K562 (cell line): ENCODE data around the gene SAMD8. TPM values are rescaled to one million over a fixed set of nuclear protein-coding genes. Genes with fewer than 3 reads are reported as not detected.
A peak's percentile ranks its signal among the peaks of the same experiment; 100 is the strongest.

Experiments
- ATF4 ChIP-seq: fragments of 450-650 bp; formaldehyde crosslinking; IDR thresholded peaks from 2 replicates; pipeline ENCODE4 v1.4.0; 2022; ENCODE audit warnings: mild to moderate bottlenecking, moderate library complexity
- CBFA2T2 ChIP-seq: fragments of 450-650 bp; conservative IDR thresholded peaks from 2 replicates; pipeline ENCODE4 v1.6.1; 2017; ENCODE audit warnings: mild to moderate bottlenecking
- FOXA1 ChIP-seq: fragments of 450-650 bp; IDR thresholded peaks from 2 replicates; pipeline ENCODE4 v1.6.1; 2016; ENCODE audit warnings: mild to moderate bottlenecking, borderline replicate concordance
- MTA3 ChIP-seq: fragments of 450-650 bp; formaldehyde crosslinking; IDR thresholded peaks from 2 replicates; pipeline ENCODE4 v1.6.1; 2017; ENCODE audit warnings: mild to moderate bottlenecking, borderline replicate concordance
- RREB1 ChIP-seq: fragments of 250-450 bp; sonication (Bioruptor Pico); IDR thresholded peaks from 2 replicates; pipeline ENCODE4 v1.4.0; 2020
- TEAD4 ChIP-seq, 2 experiments: sonication (generic) in 1 of 2; formaldehyde crosslinking in 1 of 2; IDR thresholded peaks; 2 replicates each; pipeline versions ENCODE4 v1.6.1 to v1.8.0; 2012 to 2022; ENCODE audit warnings: borderline replicate concordance in 1 of 2, inconsistent platforms in 1 of 2, low read length in 1 of 2, mild to moderate bottlenecking in 1 of 2, missing genetic modification reagents in 1 of 2
- ZC3H8 ChIP-seq: fragments of 450-650 bp; IDR thresholded peaks from 2 replicates; pipeline ENCODE4 v1.6.1; 2017
- ZNF212 ChIP-seq: fragments of 450-650 bp; formaldehyde crosslinking; IDR thresholded peaks from 2 replicates; pipeline ENCODE4 v1.4.0; 2020; ENCODE audit warnings: mild to moderate bottlenecking
- ZNF644 ChIP-seq: fragments of 200-800 bp; sonication (Bioruptor generic); IDR thresholded peaks from 2 replicates; pipeline ENCODE4 v1.6.1; 2016; ENCODE audit warnings: low read depth, missing genetic modification characterization, missing compliant biosample characterization
- ZNF740 ChIP-seq, 3 experiments: fragments of 200-800 bp in 1 of 3; sonication (Bioruptor generic) in 1 of 3; sonication (generic) in 1 of 3; formaldehyde crosslinking in 1 of 3; IDR thresholded peaks; 2 replicates each; pipeline versions ENCODE4 v1.6.1 to v1.8.0; 2016 to 2022; ENCODE audit warnings: mild to moderate bottlenecking in 2 of 3, missing compliant biosample characterization in 2 of 3, missing genetic modification characterization in 2 of 3, missing genetic modification reagents in 1 of 3
- polyA plus RNA-seq, 8 experiments: library from polyadenylated mRNA; depleted of rRNA in 4 of 8; stranded (reverse) in 5 of 8; unstranded in 3 of 8; fragments of >200 nt; fragmentation: Nextera tagmentation in 2 of 8; fragmentation: Illumina TruSeq in 1 of 8; extraction: Ambion mirVana in 2 of 8; extraction: Trizol in 1 of 8; gene quantifications; 2 replicates each; pipeline versions ENCODE4 v1.2.1 to v1.2.3, GENCODE V29; 2011 to 2014; ENCODE audit warnings: inconsistent platforms in 1 of 8, missing spikeins in 1 of 8
- total RNA-seq, 7 experiments: library from RNA; depleted of rRNA in 6 of 7; stranded (reverse); fragments of >200 nt in 6 of 7; fragmentation: Illumina TruSeq in 2 of 7; extraction: Trizol in 2 of 7; gene quantifications; 2 replicates each; pipeline versions ENCODE4 v1.2.1 to v1.2.3, GENCODE V29; 2011 to 2021; ENCODE audit warnings: low replicate concordance in 1 of 7
- TF ChIP-seq, protein P1 (sequence below): fragments of 250-450 bp; sonication (Bioruptor Pico); IDR thresholded peaks from 2 replicates; pipeline ENCODE4 v1.9.0; 2021; ENCODE audit warnings: mild to moderate bottlenecking
- TF ChIP-seq, protein P2 (sequence below): fragments of 450-650 bp; conservative IDR thresholded peaks from 2 replicates; pipeline ENCODE4 v1.6.1; 2016; ENCODE audit warnings: missing genetic modification characterization, low read depth, mild to moderate bottlenecking, missing compliant biosample characterization, moderate library complexity
- TF ChIP-seq, protein P3 (sequence below), 3 experiments: IDR thresholded peaks in 2 of 3; conservative IDR thresholded peaks in 1 of 3; 2 replicates each; pipeline ENCODE4 v1.5.1; 2011 to 2012; ENCODE audit warnings: low read length in 3 of 3, mild to moderate bottlenecking in 3 of 3, control low read depth in 2 of 3, improper control_type of control experiment in 1 of 3, inconsistent platforms in 1 of 3, low read depth in 1 of 3, mixed read lengths in 1 of 3, moderate library complexity in 1 of 3; ENCODE audit not compliant: insufficient read depth in 2 of 3

Gene SAMD8
- total and polyA plus RNA-seq, 9 of the 15 experiments (the other 6 are each of a cell fraction or from before 2014, with no cell fraction given) = 2.7 to 16.1 (median 6.2) TPM

- TF ChIP-seq, protein P1, sequence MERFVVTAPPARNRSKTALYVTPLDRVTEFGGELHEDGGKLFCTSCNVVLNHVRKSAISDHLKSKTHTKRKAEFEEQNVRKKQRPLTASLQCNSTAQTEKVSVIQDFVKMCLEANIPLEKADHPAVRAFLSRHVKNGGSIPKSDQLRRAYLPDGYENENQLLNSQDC = no peak
- TF ChIP-seq FOXA1 = no peak
- TF ChIP-seq ZNF740 (CRISPR knock-in tag; IDR thresholded peaks at IDR 0.05) = no peak
- peak in 1 of 2 experiments; percentile 88; a peak in 2 of 4 replicates for TF ChIP-seq ZNF740 (tag; IDR thresholded peaks at IDR 0.05)
- no peak for TF ChIP-seq TEAD4 (IDR thresholded peaks at IDR 0.05; ENCODE audit: low read length)
- TF ChIP-seq TEAD4 (CRISPR knock-in tag; IDR thresholded peaks at IDR 0.05; ENCODE audit: borderline replicate concordance) = no peak
- peak; percentile 92 for TF ChIP-seq RREB1
- TF ChIP-seq MTA3 = no peak
- TF ChIP-seq CBFA2T2 = no peak
- TF ChIP-seq, protein P2, sequence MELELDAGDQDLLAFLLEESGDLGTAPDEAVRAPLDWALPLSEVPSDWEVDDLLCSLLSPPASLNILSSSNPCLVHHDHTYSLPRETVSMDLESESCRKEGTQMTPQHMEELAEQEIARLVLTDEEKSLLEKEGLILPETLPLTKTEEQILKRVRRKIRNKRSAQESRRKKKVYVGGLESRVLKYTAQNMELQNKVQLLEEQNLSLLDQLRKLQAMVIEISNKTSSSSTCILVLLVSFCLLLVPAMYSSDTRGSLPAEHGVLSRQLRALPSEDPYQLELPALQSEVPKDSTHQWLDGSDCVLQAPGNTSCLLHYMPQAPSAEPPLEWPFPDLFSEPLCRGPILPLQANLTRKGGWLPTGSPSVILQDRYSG = peak; percentile 99
- TF ChIP-seq ZC3H8 = no peak
- TF ChIP-seq, protein P3, sequence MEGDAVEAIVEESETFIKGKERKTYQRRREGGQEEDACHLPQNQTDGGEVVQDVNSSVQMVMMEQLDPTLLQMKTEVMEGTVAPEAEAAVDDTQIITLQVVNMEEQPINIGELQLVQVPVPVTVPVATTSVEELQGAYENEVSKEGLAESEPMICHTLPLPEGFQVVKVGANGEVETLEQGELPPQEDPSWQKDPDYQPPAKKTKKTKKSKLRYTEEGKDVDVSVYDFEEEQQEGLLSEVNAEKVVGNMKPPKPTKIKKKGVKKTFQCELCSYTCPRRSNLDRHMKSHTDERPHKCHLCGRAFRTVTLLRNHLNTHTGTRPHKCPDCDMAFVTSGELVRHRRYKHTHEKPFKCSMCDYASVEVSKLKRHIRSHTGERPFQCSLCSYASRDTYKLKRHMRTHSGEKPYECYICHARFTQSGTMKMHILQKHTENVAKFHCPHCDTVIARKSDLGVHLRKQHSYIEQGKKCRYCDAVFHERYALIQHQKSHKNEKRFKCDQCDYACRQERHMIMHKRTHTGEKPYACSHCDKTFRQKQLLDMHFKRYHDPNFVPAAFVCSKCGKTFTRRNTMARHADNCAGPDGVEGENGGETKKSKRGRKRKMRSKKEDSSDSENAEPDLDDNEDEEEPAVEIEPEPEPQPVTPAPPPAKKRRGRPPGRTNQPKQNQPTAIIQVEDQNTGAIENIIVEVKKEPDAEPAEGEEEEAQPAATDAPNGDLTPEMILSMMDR (IDR thresholded peaks at IDR 0.05 in 2 of 3, conservative IDR thresholded peaks at IDR 0.05 in 1 of 3; ENCODE audit: insufficient read depth in 2 of 3, low read depth in 1 of 3, low read length in 3 of 3) = no peak
- peak; percentile 79; the same call in 1 of the 2 replicates for TF ChIP-seq ZNF212 (CRISPR knock-in tag)
- peak; percentile 80 for TF ChIP-seq ATF4 (CRISPR knock-in tag)
- peak; percentile 97 for TF ChIP-seq ZNF644 (tag)
These were observed 97.8 kb downstream of the SAMD8 start (continued) for GRCh38 chr10:75209086-75209920.
